ENCODE results near the gene KRT1.

KRT1 gene

DNA sequence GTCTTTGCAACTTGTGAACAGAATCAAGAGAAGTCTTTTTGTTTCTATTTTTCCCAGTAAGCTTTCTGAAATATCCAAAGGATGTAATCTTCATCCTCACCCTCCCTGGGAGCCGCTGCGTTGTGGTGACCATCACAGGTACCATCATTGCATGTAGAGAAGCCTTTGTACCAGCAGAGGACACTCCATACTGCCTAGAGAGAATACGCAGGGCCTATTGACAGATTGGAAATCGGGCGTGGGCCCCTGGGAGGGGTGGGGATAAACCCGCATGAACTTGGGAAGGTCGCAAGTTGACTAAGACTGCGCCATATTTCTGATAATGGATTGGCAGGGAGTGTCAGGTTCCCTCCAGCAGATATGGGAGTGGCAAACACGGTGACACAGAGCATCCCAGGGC lies 12.7 kb downstream of the KRT1 start:
- Histone ChIP-seq H3K9me3 (ENCODE audit: control insufficient read depth, insufficient read depth, low read depth, low read length) (no peaks in the 10 kb centered on the region), H3K36me3 (ENCODE audit: control insufficient read depth in 2 of 2, insufficient read depth in 1 of 2, low read length in 2 of 2) (no peaks in the 10 kb centered on the region), H3K4me1 (ENCODE audit: control insufficient read depth, insufficient read depth, low read length) (no peaks in the 10 kb centered on the region), H3K4me3 (ENCODE audit: low read depth, low read length) (no peak overlapping the region), H3K27ac (ENCODE audit: extremely low read depth, low read depth, low read length) (no peak overlapping the region)
- peak; percentile 7; the same call in 1 of the 2 replicates for TF ChIP-seq ZNF654 (tag by site-specific recombination; IDR thresholded peaks at IDR 0.05; ENCODE audit: low read depth)
- TF ChIP-seq ZBTB17 (tag by site-specific recombination; IDR thresholded peaks at IDR 0.05): no peak
- CTCF ChIA-PET: interaction anchor here (0.6 to 3.4 kb wide), 4 partner anchors 11 to 211 kb away, joined by 3 to 16 read pairs (median 4); no protein-coding TSS in a partner anchor
- POLR2A ChIA-PET: interaction anchor here (1.0 kb wide), 1 partner anchor 12 kb away, joined by 3 read pairs; no protein-coding TSS in a partner anchor

GRCh38 chr12:52666471-52666870 lies 13.7 kb downstream of the KRT1 start:
- ChIA-PET POLR2A (no interaction called here), CTCF (interaction anchor here (1.5 to 3.4 kb wide), 2 partner anchors 212 to 294 kb away, joined by 5 to 16 read pairs; no protein-coding TSS in a partner anchor)
- H3K4me1 ChIP-seq (ENCODE audit: control insufficient read depth, insufficient read depth, low read length): no peaks in the 10 kb centered on the region
- no peak overlapping the region for H3K4me3 ChIP-seq (ENCODE audit: low read depth, low read length)
- no peak overlapping the region for H3K27ac ChIP-seq (ENCODE audit: extremely low read depth, low read depth, low read length)
- H3K36me3 ChIP-seq (ENCODE audit: control insufficient read depth in 2 of 2, insufficient read depth in 1 of 2, low read length in 2 of 2): no peaks in the 10 kb centered on the region
- H3K9me3 ChIP-seq (ENCODE audit: control insufficient read depth, insufficient read depth, low read depth, low read length): no peaks in the 10 kb centered on the region
- no peak for TF ChIP-seq TRIM28 (IDR thresholded peaks at IDR 0.05; ENCODE audit: borderline replicate concordance, low read length)
- TF ChIP-seq ZNF138 (tag by site-specific recombination; IDR thresholded peaks at IDR 0.05; ENCODE audit: borderline replicate concordance): no peak
- TF ChIP-seq ZNF621 (tag by site-specific recombination; IDR thresholded peaks at IDR 0.05): no peak
- no peak for TF ChIP-seq KLF7 (tag by site-specific recombination; IDR thresholded peaks at IDR 0.05; ENCODE audit: borderline replicate concordance)
- TF ChIP-seq, protein P1, sequence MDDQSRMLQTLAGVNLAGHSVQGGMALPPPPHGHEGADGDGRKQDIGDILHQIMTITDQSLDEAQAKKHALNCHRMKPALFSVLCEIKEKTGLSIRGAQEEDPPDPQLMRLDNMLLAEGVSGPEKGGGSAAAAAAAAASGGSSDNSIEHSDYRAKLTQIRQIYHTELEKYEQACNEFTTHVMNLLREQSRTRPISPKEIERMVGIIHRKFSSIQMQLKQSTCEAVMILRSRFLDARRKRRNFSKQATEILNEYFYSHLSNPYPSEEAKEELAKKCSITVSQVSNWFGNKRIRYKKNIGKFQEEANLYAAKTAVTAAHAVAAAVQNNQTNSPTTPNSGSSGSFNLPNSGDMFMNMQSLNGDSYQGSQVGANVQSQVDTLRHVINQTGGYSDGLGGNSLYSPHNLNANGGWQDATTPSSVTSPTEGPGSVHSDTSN (CRISPR knock-in tag; IDR thresholded peaks at IDR 0.05): no peak
- no peak for TF ChIP-seq ZBTB48 (tag by site-specific recombination; IDR thresholded peaks at IDR 0.05)
- TF ChIP-seq ZNF658 (tag by site-specific recombination; IDR thresholded peaks at IDR 0.05): no peak
- TF ChIP-seq ZNF501 (tag by site-specific recombination; IDR thresholded peaks at IDR 0.05): no peak
- no peak for TF ChIP-seq IKZF3 (tag by site-specific recombination; IDR thresholded peaks at IDR 0.05)
- TF ChIP-seq ZNF248 (tag by site-specific recombination; IDR thresholded peaks at IDR 0.05): no peak
- TF ChIP-seq ZNF645 (tag by site-specific recombination; IDR thresholded peaks at IDR 0.05): no peak
- no peak for TF ChIP-seq TCF7L2 (IDR thresholded peaks at IDR 0.05; ENCODE audit: borderline replicate concordance, low read depth, low read length)
- no peak for TF ChIP-seq ZNF530 (tag by site-specific recombination; IDR thresholded peaks at IDR 0.05; ENCODE audit: low read depth)
- no peak for TF ChIP-seq ZNF600 (tag by site-specific recombination; IDR thresholded peaks at IDR 0.05)
- TF ChIP-seq ZNF768 (tag by site-specific recombination; IDR thresholded peaks at IDR 0.05): no peak
- no peak for TF ChIP-seq ZFP69B (tag by site-specific recombination; IDR thresholded peaks at IDR 0.05)
- no peak for TF ChIP-seq YY2 (tag by site-specific recombination; IDR thresholded peaks at IDR 0.05)

- no peaks in the 10 kb centered on the region for H3K36me3 ChIP-seq (ENCODE audit: control insufficient read depth in 2 of 2, insufficient read depth in 1 of 2, low read length in 2 of 2)
- CTCF ChIA-PET: interaction anchor here (1.5 kb wide), 1 partner anchor 216 kb away, joined by 7 read pairs; no protein-coding TSS in a partner anchor
- POLR2A ChIA-PET: no interaction called here
- H3K4me1 ChIP-seq (ENCODE audit: control insufficient read depth, insufficient read depth, low read length): no peaks in the 10 kb centered on the region
- no peak overlapping the region for H3K27ac ChIP-seq (ENCODE audit: extremely low read depth, low read depth, low read length)
- H3K4me3 ChIP-seq (ENCODE audit: low read depth, low read length): no peak overlapping the region
- no peaks in the 10 kb centered on the region for H3K9me3 ChIP-seq (ENCODE audit: control insufficient read depth, insufficient read depth, low read depth, low read length)
- TF ChIP-seq ZNF148 (tag by site-specific recombination; IDR thresholded peaks at IDR 0.05; ENCODE audit: borderline replicate concordance) (no peak), ZNF157 (tag by site-specific recombination; IDR thresholded peaks at IDR 0.05) (no peak), ZNF645 (tag by site-specific recombination; IDR thresholded peaks at IDR 0.05) (no peak), ZNF629 (tag by site-specific recombination; IDR thresholded peaks at IDR 0.05) (no peak), ZNF214 (tag by site-specific recombination; IDR thresholded peaks at IDR 0.05; ENCODE audit: borderline replicate concordance) (no peak), TRIM28 (IDR thresholded peaks at IDR 0.05; ENCODE audit: borderline replicate concordance, low read length) (no peak), HOXC10 (CRISPR knock-in tag; IDR thresholded peaks at IDR 0.05) (no peak), ZNF658 (tag by site-specific recombination; IDR thresholded peaks at IDR 0.05) (no peak)
- TF ChIP-seq, protein P2, sequence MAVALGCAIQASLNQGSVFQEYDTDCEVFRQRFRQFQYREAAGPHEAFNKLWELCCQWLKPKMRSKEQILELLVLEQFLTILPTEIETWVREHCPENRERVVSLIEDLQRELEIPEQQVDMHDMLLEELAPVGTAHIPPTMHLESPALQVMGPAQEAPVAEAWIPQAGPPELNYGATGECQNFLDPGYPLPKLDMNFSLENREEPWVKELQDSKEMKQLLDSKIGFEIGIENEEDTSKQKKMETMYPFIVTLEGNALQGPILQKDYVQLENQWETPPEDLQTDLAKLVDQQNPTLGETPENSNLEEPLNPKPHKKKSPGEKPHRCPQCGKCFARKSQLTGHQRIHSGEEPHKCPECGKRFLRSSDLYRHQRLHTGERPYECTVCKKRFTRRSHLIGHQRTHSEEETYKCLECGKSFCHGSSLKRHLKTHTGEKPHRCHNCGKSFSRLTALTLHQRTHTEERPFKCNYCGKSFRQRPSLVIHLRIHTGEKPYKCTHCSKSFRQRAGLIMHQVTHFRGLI (tag by site-specific recombination; IDR thresholded peaks at IDR 0.05): no peak
Observed at GRCh38 chr12:52663420-52663819, 16.8 kb downstream of the KRT1 start.
